ENCODE data around the gene CLGN. TPM values are rescaled to one million over a fixed set of nuclear protein-coding genes. Genes with fewer than 3 reads are reported as not detected.

Gene CLGN
- total RNA-seq, 2 donors from 2014 or later: 55.7 to 58.2 TPM

DNA sequence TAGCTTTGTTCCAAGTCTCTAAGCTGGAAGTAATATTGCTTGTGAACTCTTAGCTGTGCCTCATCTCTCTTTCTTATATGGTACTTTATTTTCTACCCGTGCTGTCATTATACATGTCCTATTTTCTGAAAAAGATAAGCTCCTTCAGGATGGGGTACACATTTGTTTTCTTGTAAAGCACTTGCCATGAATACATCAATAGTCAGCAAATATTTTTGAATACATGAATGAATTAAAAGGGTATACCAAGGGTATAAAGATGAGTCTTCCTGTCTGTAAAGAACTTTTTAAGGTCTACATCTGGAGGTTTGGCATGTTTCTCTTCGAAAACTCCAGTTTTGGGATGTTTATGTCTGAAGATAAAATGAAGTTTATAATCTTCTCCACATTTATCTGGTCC, 27.3 kb downstream of the CLGN start:
- intact Hi-C loops (cut with DNase I): no loop called here
- ATAC-seq (no peak), DNase-seq (no peak)

DNA sequence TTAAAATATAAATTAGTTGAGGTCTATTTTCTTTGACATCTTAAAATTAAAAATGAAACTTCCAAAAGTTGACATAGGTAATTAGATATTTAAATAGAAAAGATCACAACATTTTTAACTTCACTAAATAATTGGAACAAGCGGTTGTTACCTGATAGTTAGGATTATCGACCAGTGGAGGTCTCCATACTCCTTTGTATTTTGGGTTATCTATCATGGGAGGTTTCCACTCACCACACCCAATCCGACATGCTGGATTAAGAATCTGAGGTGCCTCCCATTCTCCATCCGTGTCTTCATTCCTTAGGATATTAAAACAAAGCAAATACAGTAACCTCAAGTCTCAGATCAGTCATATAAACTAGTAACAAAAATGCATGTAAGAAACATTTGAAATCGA, 31.8 kb downstream of the CLGN start:
- DNase-seq (no peak), ATAC-seq (no peak)
- intact Hi-C loops (cut with DNase I): no loop called here

DNA sequence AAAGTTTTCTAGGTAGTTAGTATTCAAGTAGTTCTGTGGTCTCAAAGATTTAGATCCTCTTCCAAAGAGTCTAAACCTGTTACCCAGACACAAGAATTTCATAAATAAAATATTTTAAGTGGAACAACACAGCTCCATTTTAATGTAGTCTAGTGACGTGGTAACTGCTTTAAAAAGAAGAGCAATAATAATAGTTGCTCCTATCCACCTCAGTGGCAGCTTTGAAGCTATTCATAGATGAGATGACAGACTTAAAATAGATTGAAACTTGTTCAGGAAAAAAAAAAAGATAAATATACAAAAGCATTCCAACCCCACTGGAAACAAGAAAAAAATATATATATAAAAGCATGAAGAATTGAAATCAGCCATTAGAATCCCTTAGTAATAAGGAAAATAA, 39.4 kb downstream of the CLGN start:
- ATAC-seq: no peak
- intact Hi-C loops (cut with DNase I): no loop called here
- DNase-seq: no peak

GRCh38 chr4:140382732-140383131, 44.7 kb downstream of the CLGN start:
- DNase-seq (no peak), ATAC-seq (no peak)
- intact Hi-C loops (cut with DNase I): no loop called here

DNA sequence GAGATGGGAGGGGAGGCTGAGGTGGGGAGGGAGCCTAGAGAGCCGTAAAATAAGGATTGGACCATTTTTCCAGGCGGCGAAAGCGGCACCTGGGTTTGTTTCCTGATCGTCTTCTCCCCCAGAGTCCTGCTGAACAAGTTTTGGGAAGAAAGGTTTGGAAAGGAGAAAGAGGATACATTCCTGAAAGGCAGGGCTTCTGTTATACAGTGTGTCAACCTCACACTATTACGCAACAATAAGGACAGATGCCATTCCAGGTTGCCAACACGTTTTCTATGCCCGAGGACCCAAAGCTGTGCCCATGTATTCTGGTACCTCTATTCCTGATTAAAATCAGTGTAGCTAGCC, 53.3 kb downstream of the CLGN start:
- ATAC-seq (no peak), DNase-seq (no peak)
- intact Hi-C loops (cut with DNase I): no loop called here

GRCh38 chr4:140373328-140374129, 53.9 kb downstream of the CLGN start, which contains the start of gene SCOC:
SCOC (plus strand) TSS chr4:140373646; CDS start chr4:140379171, 5,525 bp downstream.
- intact Hi-C loops (cut with DNase I): no loop called here
- peak; percentile 98 to 99 for ATAC-seq
- peak; percentile 99 for DNase-seq

- ATAC-seq: peak in 1 of 2 donors; percentile 27
- intact Hi-C loops (cut with DNase I): no loop called here
- no peak for DNase-seq
Observed at GRCh38 chr4:140372751-140373327, 54.6 kb downstream of the CLGN start.

DNA sequence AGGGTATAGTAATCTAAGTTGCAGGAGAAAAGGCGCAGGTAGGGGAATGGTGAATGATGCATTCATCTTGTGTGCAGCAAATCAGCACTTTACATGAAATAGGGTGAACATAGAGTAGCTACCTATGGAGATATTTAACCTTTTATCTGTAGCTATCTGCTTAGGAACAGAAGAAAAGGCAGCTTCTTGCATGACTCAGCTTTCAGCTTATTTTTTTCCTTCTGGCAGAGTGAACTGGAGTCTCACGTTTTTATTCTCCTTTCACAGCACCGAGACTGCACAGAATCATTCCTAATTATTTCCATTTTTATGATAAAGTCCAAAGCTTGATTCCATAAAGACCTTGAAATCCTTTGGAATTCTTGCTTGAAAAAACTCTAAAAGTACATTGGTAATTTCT, 58.8 kb downstream of the CLGN start:
- intact Hi-C loops (cut with DNase I): loop anchor here in 1 of 2 donors (10.0 kb wide), 1 partner anchor 156 kb away; the partner anchor contains the start of gene ELMOD2
- DNase-seq (no peak), ATAC-seq (no peak)

DNA sequence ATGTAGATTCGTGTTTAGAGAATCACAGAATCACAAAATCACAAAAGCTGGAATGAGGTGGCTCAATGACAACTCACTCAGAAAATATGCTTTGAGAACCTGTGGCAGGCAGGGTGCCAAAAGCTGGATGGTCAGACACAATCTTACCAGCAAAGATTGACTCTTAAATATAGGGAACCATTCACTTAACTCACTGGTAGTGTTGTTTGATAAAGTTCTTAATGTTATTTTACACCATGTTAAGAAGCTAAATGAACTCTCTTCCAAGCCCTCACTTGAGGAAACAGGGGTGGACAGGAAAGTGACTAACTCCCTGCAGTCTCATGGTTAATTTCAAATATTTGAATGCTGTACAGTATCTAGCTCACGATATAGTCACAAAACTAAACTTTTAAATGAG, 59.7 kb downstream of the CLGN start:
- ATAC-seq (no peak), DNase-seq (no peak)
- intact Hi-C loops (cut with DNase I): loop anchor here in 1 of 2 donors (10.0 kb wide), 1 partner anchor 157 kb away; the partner anchor contains the start of gene ELMOD2

DNA sequence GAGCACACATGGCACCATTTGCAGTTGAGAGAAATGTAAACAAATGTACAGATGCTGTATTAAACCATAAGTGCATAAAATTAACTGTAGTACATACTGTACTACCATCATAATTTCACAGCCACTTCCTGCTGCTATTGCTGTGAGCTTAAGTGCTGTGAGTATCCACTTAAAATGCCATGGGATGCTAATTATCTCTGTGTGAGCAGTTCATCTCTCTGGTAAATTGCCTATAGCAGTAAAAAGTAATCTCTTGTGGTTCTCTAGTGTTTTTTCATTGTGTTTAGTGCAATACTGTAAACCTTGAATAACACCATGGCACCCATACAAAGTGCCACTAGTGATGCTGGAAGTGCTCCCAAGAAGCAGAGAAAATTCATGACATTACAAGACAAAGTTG, 63.9 kb downstream of the CLGN start:
- ATAC-seq (peak; percentile 38 to 81), DNase-seq (no peak)
- intact Hi-C loops (cut with DNase I): loop anchor here in 1 of 2 donors (10.0 kb wide), 1 partner anchor 161 kb away; the partner anchor contains the start of gene ELMOD2

GRCh38 chr4:140363051-140363450, 64.4 kb downstream of the CLGN start:
- ATAC-seq: no peak
- no peak for DNase-seq
- intact Hi-C loops (cut with DNase I): loop anchor here in 1 of 2 donors (10.0 kb wide), 1 partner anchor 162 kb away; the partner anchor contains the start of gene ELMOD2

- no peak for ATAC-seq
- no peak for DNase-seq
- intact Hi-C loops (cut with DNase I): loop anchor here in 1 of 2 donors (2.0 to 10.0 kb wide), 2 partner anchors 164 to 250 kb away; partner anchors contain the start of gene ELMOD2
Observed at GRCh38 chr4:140361099-140361498, 66.3 kb downstream of the CLGN start.

- DNase-seq (peak; percentile 78), ATAC-seq (peak; percentile 82 to 84)
- intact Hi-C loops (cut with DNase I): loop anchor here (2.0 to 10.0 kb wide), 3 partner anchors 165 to 251 kb away; partner anchors contain the start of gene ELMOD2 (in 1 of the 2)
Observed at GRCh38 chr4:140359562-140360427, 67.7 kb downstream of the CLGN start.

GRCh38 chr4:140358281-140358680, 69.2 kb downstream of the CLGN start:
- ATAC-seq: no peak
- DNase-seq: no peak

GRCh38 chr4:140357868-140358267, 69.6 kb downstream of the CLGN start:
- ATAC-seq (no peak), DNase-seq (no peak)
- intact Hi-C loops (cut with DNase I): loop anchor here (2.0 to 5.0 kb wide), 2 partner anchors 249 to 487 kb away; no protein-coding TSS in a partner anchor

More at GRCh38 chr4:140358281-140358680, 69.2 kb downstream of the CLGN start:
- intact Hi-C loops (cut with DNase I): loop anchor here in 1 of 2 donors (5.0 kb wide), 1 partner anchor 249 kb away; no protein-coding TSS in a partner anchor

DNA sequence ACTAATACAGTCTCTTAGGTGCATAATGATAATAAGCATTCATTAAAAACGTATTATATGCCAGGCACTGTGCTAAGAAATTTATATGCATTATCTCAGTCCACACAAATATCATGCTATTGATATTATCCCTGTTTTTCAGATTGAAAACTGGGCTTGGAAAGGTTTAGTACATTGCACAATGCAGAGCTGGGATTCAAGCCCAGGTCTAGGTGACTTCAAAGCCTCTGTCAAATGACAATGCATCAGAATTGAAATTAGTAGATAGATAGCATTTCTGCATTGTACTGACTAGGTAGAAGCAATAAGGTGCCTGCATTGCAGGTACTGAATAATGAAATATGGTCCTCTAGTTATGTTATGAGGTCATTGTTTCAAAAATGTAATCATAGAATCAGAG, 72.2 kb downstream of the CLGN start:
- ATAC-seq (no peak), DNase-seq (no peak)
- intact Hi-C loops (cut with DNase I): loop anchor here in 1 of 2 donors (5.0 kb wide), 1 partner anchor 252 kb away; no protein-coding TSS in a partner anchor

- intact Hi-C loops (cut with DNase I): no loop called here
- ATAC-seq (no peak), DNase-seq (no peak)
Observed at GRCh38 chr4:140353786-140354185, 73.7 kb downstream of the CLGN start.

GRCh38 chr4:140351093-140352075, 76.1 kb downstream of the CLGN start:
- intact Hi-C loops (cut with DNase I): no loop called here
- DNase-seq (no peak), ATAC-seq (no peak)
